Liver (tissue), 3 donors: ENCODE results near the gene RRAS2.

Source experiments
- EGR1 ChIP-seq, 2 donors: IDR thresholded peaks; 2 replicates each; pipeline ENCODE4 v1.6.1; 2016 to 2018; ENCODE audit warnings: antibody characterized with exemption in 2 of 2, low read depth in 2 of 2
- FOXA1 ChIP-seq: IDR thresholded peaks from 2 replicates; pipeline ENCODE4 v1.6.1; 2016; ENCODE audit warnings: antibody characterized with exemption
- GABPA ChIP-seq, 2 donors: IDR thresholded peaks in 1 of 2; conservative IDR thresholded peaks in 1 of 2; 2 replicates each; pipeline ENCODE4 v1.6.1; 2016; ENCODE audit warnings: antibody characterized with exemption in 2 of 2, mild to moderate bottlenecking in 1 of 2, moderate library complexity in 1 of 2
- HNF4G ChIP-seq: IDR thresholded peaks from 2 replicates; pipeline ENCODE4 v1.6.1; 2016; ENCODE audit warnings: antibody characterized with exemption
- JUND ChIP-seq, 2 donors: IDR thresholded peaks; 2 replicates each; pipeline ENCODE4 v1.6.1; 2016; ENCODE audit warnings: antibody characterized with exemption in 2 of 2
- RXRA ChIP-seq, 2 donors: IDR thresholded peaks; 2 replicates each; pipeline ENCODE4 v1.6.1; 2017 to 2018; ENCODE audit warnings: antibody characterized with exemption in 2 of 2, mild to moderate bottlenecking in 1 of 2
- TAF1 ChIP-seq: conservative IDR thresholded peaks from 2 replicates; pipeline ENCODE4 v1.6.1; 2016; ENCODE audit warnings: antibody characterized with exemption, mild to moderate bottlenecking
- YY1 ChIP-seq: IDR thresholded peaks from 2 replicates; pipeline ENCODE4 v1.6.1; 2016; ENCODE audit warnings: antibody characterized with exemption, mild to moderate bottlenecking
- TF ChIP-seq, protein P1 (sequence below): fragments of 150-350 bp; IDR thresholded peaks from 2 replicates; pipeline ENCODE4 v1.5.1; 2017; ENCODE audit warnings: improper control_type of control experiment, low read depth, low read length; ENCODE audit not compliant: missing input control
- TF ChIP-seq, protein P2 (sequence below): IDR thresholded peaks from 2 replicates; pipeline ENCODE4 v1.6.1; 2016; ENCODE audit warnings: antibody characterized with exemption
- TF ChIP-seq, protein P3 (sequence below): IDR thresholded peaks from 2 replicates; pipeline ENCODE4 v1.6.1; 2016; ENCODE audit warnings: antibody characterized with exemption
- donor health status: healthy.
- donor health status: healthy.

DNA sequence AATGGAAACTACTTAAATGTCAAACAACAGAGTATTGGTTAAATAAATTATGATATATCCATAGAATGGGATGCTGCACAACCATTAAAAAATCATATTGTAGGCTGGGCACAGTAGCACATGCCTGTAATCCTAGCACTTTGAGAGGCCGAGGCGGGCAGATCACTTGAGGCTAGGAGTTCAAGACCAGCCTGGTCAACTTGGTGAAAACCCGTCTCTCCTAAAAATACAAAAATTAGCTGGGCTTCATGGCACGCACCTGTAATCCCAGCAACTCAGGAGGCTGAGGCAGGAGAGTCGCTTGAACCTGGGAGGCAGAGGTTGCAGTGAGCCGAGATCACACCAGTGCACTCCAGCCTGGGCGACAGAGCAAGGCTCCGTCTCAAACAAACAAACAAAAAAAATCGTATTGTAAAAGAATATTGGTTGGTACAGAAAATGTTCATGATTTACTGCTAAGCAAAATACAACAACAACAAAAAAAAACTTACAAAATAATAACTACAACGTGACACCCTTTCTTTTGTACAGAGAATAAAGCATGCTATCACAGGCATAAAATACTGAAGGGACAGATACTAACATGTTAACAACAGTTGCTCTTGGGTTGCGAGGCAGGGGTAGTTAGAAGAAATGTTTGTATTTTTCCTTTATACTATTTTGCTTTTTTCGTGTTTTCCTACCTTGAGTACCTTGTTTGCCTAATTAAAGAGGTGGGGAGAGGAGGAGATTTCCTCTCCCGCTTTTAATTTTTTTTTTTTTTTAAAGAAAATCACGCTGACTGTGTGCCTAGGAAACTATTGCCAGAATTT, 21.3 kb upstream of the RRAS2 start:
- TF ChIP-seq, protein P1, sequence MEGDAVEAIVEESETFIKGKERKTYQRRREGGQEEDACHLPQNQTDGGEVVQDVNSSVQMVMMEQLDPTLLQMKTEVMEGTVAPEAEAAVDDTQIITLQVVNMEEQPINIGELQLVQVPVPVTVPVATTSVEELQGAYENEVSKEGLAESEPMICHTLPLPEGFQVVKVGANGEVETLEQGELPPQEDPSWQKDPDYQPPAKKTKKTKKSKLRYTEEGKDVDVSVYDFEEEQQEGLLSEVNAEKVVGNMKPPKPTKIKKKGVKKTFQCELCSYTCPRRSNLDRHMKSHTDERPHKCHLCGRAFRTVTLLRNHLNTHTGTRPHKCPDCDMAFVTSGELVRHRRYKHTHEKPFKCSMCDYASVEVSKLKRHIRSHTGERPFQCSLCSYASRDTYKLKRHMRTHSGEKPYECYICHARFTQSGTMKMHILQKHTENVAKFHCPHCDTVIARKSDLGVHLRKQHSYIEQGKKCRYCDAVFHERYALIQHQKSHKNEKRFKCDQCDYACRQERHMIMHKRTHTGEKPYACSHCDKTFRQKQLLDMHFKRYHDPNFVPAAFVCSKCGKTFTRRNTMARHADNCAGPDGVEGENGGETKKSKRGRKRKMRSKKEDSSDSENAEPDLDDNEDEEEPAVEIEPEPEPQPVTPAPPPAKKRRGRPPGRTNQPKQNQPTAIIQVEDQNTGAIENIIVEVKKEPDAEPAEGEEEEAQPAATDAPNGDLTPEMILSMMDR = no peak
- TF ChIP-seq, protein P2, sequence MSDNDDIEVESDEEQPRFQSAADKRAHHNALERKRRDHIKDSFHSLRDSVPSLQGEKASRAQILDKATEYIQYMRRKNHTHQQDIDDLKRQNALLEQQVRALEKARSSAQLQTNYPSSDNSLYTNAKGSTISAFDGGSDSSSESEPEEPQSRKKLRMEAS = no peak
- TF ChIP-seq, protein P3, sequence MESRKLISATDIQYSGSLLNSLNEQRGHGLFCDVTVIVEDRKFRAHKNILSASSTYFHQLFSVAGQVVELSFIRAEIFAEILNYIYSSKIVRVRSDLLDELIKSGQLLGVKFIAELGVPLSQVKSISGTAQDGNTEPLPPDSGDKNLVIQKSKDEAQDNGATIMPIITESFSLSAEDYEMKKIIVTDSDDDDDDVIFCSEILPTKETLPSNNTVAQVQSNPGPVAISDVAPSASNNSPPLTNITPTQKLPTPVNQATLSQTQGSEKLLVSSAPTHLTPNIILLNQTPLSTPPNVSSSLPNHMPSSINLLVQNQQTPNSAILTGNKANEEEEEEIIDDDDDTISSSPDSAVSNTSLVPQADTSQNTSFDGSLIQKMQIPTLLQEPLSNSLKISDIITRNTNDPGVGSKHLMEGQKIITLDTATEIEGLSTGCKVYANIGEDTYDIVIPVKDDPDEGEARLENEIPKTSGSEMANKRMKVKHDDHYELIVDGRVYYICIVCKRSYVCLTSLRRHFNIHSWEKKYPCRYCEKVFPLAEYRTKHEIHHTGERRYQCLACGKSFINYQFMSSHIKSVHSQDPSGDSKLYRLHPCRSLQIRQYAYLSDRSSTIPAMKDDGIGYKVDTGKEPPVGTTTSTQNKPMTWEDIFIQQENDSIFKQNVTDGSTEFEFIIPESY = no peak
- no peak for TF ChIP-seq RXRA (IDR thresholded peaks at IDR 0.05)
- TF ChIP-seq GABPA (IDR thresholded peaks at IDR 0.05 in 1 of 2, conservative IDR thresholded peaks at IDR 0.05 in 1 of 2) = no peak
- no peak for TF ChIP-seq FOXA1
- TF ChIP-seq JUND (IDR thresholded peaks at IDR 0.05) = no peak
- TF ChIP-seq HNF4G = no peak
- no peak for TF ChIP-seq EGR1 (IDR thresholded peaks at IDR 0.05; ENCODE audit: low read depth in 2 of 2)
- TF ChIP-seq YY1 = no peak
- no peak for TF ChIP-seq TAF1
